Cardiac fibroblast (primary cell): ENCODE measurements around the gene CARD9.

ENCODE experiments used
- DNase-seq, 2 donors: peaks; one replicate each; pipeline versions ENCODE4 v3.0.0 to v3.0.0-alpha.2; 2010; ENCODE audit warnings: low read depth in 2 of 2
- H3K4me3 ChIP-seq, 2 donors: replicated peaks in 1 of 2; 1 replicate in 1 of 2; 2 replicates in 1 of 2; pipeline ENCODE4 v1.5.1; 2011; ENCODE audit warnings: low read depth in 2 of 2, low read length in 2 of 2, mild to moderate bottlenecking in 2 of 2, moderate library complexity in 1 of 2
- TF ChIP-seq, protein P1 (sequence below): IDR thresholded peaks from one replicate; pipeline ENCODE4 v1.5.1; 2011; ENCODE audit warnings: low read depth, mild to moderate bottlenecking, low read length, inconsistent platforms

Gene CARD9

DNA sequence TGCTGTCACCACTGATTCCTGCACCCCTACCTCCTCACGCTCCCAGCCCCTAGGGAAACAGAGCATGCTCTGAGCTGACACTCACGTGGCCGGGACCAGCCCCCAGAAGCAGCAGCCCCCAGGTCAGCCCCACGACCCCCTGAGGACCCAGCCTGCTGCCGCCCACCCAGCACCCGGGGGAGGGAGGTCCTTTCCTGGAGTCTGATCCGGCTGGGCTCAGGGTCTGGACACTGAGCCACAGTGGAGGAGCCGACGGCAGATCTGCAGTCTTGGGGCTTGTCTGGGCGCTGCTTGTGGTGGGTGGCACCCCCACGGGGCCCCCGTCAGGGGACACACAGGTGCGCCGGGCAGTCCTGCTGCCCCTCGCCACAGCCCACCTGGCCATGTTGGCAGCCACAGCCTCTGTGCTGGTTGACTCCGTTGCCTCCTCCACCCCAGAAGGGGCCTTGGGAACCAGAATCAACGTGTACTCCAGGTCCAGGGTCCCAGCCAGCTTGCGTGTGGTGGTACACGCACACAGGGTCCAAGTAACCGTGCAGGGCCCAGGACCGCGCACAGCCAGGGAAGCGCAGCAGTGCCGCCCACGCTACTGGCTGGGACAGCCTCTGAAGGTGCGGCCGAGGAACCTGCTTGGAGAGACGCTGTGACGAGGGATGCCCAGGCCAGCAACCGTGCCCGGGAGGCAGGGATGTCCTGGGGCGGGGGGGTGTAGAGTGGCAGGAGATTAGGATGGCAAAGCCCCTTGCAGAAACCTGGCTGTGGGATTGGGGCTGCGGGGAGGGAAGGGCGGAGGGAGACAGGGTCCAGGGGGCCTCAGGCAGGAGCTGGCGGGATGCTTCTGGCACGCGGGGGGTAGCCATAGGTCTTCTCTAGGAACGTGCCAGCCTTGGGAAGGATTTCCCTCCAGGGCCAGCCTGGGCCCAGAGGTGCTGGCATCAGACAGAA lies 13.4 kb downstream of the CARD9 start:
- TF ChIP-seq, protein P1, sequence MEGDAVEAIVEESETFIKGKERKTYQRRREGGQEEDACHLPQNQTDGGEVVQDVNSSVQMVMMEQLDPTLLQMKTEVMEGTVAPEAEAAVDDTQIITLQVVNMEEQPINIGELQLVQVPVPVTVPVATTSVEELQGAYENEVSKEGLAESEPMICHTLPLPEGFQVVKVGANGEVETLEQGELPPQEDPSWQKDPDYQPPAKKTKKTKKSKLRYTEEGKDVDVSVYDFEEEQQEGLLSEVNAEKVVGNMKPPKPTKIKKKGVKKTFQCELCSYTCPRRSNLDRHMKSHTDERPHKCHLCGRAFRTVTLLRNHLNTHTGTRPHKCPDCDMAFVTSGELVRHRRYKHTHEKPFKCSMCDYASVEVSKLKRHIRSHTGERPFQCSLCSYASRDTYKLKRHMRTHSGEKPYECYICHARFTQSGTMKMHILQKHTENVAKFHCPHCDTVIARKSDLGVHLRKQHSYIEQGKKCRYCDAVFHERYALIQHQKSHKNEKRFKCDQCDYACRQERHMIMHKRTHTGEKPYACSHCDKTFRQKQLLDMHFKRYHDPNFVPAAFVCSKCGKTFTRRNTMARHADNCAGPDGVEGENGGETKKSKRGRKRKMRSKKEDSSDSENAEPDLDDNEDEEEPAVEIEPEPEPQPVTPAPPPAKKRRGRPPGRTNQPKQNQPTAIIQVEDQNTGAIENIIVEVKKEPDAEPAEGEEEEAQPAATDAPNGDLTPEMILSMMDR, result no peak
- H3K4me3 ChIP-seq, result no peak overlapping the region
- DNase-seq, result no peak

DNA sequence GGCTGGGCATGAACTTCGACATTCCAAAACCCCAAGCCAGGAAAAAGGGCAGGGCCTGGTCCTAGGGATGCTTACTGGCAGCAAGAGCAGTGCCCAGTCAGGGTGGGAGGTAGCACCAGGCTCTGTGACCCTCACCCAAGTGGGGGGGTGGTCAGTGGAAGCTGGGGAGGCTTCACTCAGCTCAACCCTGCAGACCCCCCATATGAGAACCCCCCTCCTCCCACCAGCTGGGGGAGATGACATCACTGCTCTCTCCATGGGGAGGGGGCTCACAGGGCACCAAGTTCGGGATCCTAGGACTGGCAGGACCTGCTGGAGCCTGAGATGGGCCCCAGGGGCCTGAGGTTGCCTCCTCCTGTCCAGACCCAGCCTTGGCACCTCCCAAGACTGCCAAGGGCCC lies 14.6 kb downstream of the CARD9 start:
- TF ChIP-seq, protein P1, result no peak
- DNase-seq, result no peak
- H3K4me3 ChIP-seq, result no peak overlapping the region

DNA sequence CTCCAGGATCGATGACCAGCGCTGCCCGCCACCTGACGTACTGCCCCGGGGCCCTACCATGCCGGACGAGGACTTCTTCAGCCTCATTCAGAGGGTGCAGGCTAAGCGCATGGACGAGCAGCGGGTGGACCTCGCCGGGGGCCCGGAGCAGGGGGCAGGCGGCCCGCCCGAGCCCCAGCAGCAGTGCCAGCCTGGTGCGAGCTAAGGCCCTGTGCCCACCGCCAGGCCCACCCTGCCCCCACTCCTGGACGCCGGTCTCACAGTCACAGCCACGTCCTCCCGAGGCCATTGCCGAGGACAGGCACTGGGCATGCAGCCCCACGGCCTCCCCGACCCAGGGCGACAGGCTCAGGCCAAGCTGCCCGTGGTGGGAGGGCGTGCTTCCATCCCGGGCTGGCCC lies 15.5 kb downstream of the CARD9 start:
- H3K4me3 ChIP-seq, result no peak overlapping the region
- DNase-seq, result no peak
- TF ChIP-seq, protein P1, result no peak

DNA sequence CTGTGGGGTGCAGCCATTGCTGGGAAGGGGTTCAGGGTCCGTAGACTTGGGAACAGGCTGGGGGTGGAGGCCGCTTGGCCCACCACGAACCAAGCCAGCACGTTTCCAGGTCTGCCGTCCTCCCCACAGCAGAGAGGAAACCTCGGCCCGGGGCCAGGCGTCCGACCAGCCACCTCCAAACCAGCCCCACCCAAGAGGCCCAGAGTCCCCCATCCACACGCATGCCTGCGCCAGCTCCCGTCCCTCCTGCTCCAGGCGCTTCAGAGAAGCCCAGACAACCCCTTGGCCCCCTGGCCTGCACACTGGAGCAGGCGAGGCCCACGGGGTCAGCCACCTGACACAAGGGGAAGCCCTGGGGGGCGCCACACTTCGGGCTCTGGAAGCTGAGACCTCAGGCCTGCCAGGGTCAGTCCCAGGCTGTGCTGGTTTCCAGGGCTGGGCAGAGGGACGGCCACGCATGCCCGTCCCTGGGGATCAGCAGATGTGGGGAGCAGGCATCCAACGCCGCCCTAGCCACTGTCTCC lies 16.2 kb downstream of the CARD9 start:
- DNase-seq, result no peak
- TF ChIP-seq, protein P1, result no peak
- H3K4me3 ChIP-seq, result no peak overlapping the region

DNA sequence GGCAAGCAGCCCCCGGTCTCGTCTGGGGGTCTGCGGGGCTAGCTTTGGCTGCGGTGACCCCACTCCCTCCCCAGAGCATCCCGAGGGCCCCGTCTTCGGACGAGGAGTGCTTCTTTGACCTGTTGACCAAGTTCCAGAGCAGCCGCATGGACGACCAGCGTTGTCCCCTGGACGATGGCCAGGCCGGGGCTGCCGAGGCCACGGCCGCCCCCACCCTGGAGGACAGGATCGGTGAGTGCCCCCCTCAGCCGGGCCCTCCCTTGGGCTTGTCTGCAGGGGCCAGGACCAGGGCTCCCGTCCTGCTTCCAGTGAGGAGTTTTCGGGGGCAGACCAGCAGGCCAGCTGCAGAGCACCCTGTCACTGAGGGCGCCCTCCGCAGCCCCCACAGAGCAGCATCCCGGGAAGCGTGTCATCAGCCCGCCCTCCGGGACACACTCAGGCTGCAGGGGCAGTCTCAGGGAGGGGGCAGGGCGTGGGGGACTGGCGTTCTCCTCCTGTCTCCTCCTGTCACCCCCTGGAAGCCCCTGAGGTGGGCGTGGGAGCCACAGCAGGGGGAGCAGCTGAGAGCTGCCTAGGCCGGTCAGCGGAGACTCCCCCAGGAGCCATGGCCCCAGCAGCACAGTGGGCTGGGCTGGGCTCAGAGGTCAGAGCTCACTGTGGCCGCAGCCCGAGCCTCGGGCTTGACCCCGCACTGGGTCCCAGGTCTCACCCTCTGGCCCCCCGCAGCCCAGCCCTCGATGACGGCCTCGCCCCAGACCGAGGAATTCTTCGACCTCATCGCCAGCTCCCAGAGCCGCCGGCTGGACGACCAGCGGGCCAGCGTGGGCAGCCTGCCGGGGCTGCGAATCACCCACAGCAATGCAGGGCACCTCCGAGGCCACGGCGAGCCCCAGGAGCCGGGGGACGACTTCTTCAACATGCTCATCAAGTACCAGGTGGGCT lies 17.6 kb downstream of the CARD9 start:
- no peak for DNase-seq

DNA sequence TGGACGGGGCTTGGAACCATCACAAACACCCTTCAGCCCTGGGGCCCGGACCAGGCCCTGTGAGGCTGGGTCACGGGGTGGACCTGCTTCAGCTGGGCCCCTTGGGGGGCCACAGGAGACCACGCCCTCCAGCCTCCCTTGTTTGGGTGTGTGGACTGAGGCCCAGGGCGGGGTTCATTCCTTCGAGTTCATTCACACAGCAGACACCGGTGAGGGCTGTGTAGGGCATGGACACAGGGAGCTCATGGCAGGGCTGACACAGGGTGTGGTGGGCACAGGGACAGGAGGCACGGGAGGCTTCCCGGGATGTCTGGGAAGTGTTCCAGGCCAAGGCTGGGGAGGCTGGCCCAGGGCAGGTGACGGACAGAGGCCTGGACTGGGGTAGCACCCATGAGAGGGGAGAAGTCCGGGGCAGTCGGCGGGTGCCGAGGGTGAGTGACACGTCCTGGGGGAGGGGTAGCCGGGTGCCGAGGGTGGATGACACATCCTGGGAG lies 18.8 kb downstream of the CARD9 start:
- TF ChIP-seq, protein P1, result no peak
- no peak overlapping the region for H3K4me3 ChIP-seq
- DNase-seq, result peak; percentile 17 to 38

More for the DNA sequence above, 17.6 kb downstream of the CARD9 start:
- TF ChIP-seq, protein P1, result no peak
- H3K4me3 ChIP-seq, result no peak overlapping the region
